Retinal pigment epithelial cell (primary cell): ENCODE data around the gene RNF40.

Source experiments
- DNase-seq: peaks from one replicate; pipeline ENCODE4 v3.0.0-alpha.2; 2010; ENCODE audit warnings: low read depth
- H3K4me3 ChIP-seq: 2 replicates; pipeline ENCODE4 v1.5.1; 2011; ENCODE audit warnings: mild to moderate bottlenecking, low read length, control low read depth, moderate library complexity
- CTCF ChIP-seq: conservative IDR thresholded peaks from 2 replicates; pipeline ENCODE4 v1.5.1; 2011; ENCODE audit warnings: low read depth, low read length, control low read depth, inconsistent platforms

Gene RNF40

DNA sequence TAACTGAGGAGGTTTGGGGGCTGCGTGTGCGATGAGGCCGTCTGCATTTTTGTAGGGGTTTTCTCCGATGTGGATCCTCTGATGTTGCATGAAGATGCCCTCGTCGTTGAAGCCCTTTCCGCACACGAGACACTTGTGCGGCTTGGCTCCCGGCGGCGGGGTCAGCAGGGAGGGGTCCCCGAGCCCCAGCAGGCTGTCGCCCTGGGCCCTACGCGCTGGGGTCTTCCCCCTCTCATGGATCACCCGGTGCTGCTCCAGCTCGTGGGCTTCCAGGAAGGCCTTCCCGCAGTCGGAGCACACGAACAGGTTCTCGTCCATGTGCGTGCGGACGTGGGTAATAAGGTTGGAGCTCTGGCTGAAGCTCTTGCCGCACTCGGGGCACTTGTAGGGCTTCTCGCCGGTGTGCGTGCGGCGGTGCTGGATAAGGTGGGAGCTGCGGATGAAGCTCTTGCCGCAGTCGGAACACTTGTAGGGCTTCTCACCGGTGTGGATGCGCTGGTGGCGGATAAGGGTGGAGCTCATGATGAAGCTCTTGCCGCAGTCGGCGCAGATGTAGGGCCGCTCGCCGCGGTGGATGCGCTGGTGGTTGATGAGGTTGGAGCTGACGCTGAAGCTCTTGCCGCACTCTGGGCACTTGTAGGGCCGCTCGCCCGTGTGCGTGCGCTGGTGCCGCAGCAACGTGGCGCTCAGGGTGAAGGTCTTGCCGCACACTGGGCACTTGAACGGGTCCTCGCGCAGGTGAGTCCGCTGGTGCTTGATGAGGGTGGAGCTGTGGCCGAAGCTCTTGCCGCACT is 20.6 kb downstream of the RNF40 start:
- no peak for DNase-seq
- no peak for TF ChIP-seq CTCF
- H3K4me3 ChIP-seq = no peak overlapping the region

DNA sequence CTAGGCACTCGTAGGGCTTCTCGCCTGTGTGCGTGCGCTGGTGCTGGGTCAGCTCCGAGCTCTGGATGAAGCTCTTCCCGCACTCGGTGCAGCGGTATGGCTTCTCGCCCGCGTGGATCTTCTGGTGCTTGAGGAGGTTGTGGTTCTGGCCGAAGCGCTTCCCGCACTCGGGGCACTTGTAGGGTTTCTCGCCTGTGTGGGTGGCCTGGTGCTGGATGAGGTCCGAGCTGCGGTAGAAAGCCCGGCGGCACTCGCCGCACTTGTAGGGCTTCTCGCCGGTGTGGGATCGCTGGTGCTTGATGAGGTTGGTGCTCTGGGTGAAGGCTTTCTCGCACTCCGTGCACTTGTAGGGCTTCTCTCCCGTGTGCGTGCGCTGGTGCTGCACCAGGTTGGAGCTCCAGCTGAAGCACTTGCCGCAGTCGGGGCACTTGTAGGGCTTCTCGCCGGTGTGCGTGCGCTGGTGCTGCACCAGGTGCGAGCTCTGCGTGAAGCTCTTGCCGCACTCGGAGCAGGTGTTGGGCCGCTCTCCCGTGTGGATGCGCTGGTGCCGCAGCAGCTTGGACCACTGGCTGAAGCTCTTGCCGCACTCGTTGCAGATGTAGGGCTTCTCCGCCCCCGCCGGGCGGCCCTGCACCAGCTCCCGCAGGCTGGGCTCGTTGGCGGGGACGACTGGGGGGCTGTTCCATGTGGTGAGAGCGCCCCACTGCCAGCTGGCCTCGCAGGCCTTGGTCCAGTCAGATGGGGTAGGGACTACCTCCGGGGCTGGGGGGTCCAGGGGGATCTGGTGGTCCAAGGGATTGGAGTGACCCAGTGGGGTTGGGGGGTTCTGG is 21.4 kb downstream of the RNF40 start:
- no peak for TF ChIP-seq CTCF
- DNase-seq = no peak
- no peak overlapping the region for H3K4me3 ChIP-seq

DNA sequence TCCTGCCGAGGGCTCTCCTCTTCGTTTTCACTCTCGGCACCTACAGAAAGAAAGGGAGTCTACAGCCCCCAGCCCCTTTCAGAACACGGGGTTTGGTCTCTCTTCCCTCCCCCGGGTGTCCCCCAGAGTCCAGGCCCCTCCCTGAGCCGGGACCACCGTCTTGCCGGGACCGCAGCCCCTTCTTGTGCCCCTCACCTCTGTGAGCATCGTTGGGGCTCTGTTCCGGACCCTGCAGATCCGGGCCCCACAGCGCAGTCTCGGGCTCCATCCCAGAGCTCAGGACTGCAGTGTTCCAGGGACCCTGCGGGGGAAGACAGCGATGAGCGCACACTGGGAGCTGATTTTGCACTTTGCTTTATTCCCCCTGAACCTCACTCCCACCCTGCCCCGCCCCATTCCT is 22.1 kb downstream of the RNF40 start:
- H3K4me3 ChIP-seq = no peak overlapping the region
- DNase-seq = no peak
- TF ChIP-seq CTCF = no peak

DNA sequence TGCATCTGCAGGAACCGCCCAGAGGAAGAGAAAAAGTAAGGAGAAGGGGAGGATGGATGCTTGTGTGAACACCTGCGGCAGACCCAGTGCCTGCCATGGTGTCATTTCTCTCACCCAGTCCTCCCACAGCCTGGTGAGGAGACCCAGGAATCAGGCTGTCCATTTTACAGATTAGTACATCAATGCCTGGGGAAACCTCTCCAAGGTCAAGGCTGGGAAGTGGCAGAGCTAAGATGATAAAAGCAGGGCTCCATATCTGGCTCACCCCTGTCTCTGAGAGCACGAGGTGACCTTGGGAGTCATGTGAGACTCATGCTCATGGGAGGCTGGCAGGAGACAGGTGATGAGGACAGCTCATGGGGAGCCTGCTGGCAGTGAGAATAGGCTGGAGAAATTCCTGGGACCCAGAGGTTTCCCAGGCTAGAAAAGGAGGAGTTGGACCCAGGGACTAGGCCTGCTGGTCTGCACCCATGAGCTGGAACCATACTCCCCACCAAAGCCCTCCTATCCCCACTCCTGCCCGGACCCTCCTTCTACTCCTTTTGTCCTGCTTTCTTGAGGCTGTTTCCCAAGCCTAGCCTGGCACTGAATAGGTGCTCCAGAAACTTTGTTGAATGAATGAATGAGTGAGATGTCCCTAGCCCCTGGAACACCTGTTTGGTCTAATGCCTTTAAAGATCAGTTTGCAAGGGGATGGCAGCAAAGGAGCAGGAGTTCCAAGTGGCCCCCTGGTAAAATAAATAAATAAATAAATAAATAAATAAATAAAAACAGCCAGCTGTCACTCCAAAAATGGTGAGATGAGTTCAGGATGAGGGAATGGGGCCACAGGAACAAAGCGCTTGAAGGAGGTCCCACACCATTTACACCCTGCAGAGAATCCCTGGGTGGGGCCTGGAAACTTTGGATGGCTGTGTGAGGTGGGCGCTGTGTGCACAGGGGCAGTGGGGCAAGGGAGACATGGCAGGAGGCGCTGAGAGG is 23.3 kb downstream of the RNF40 start:
- no peak for TF ChIP-seq CTCF
- no peak for DNase-seq
- peak overlapping the region; percentile 93 for H3K4me3 ChIP-seq

- peak overlapping the region; percentile 93 for H3K4me3 ChIP-seq
- no peak for TF ChIP-seq CTCF
- DNase-seq = no peak
Measured at GRCh38 chr16:30786115-30786935, 24.2 kb downstream of the RNF40 start.
